SKM-1 treated with dmso at 0.1 percent for 144 hours (cell line): ENCODE results near the gene LHB.
A peak's percentile ranks its signal among the peaks of the same experiment; 100 is the strongest.

Experiments used
- DNase-seq: peaks from one replicate; lab custom pipeline; 2025; ENCODE audit not compliant: unreplicated experiment; lab: John Stamatoyannopoulos, UW

The LHB gene

GRCh38 chr19:49014123-49014869 is 2.6 kb downstream of the LHB start:
- DNase-seq: no peak

- DNase-seq: no peak
These were observed 5.7 kb downstream of the LHB start for GRCh38 chr19:49011194-49011593.

GRCh38 chr19:49010453-49010852 is 6.4 kb downstream of the LHB start:
- DNase-seq: no peak

- DNase-seq: no peak
These were observed 7.1 kb downstream of the LHB start for GRCh38 chr19:49009828-49010227.

GRCh38 chr19:49006905-49007304 is 10.0 kb downstream of the LHB start:
- no peak for DNase-seq

- no peak for DNase-seq
These were observed 11.8 kb downstream of the LHB start for GRCh38 chr19:49004964-49005614.

GRCh38 chr19:49004133-49004532 is 12.8 kb downstream of the LHB start:
- no peak for DNase-seq

GRCh38 chr19:48999481-49000325 is 17.2 kb downstream of the LHB start:
- no peak for DNase-seq

GRCh38 chr19:48997972-48998371 is 18.9 kb downstream of the LHB start:
- peak; percentile 38 for DNase-seq

- DNase-seq: no peak
These were observed 22.9 kb downstream of the LHB start for GRCh38 chr19:48994035-48994386.

GRCh38 chr19:48993175-48994034 is 23.5 kb downstream of the LHB start, which contains the start of the genes GYS1 and RUVBL2:
GYS1 (minus strand) TSS chr19:48993309; CDS start chr19:48993112, 197 bp downstream.
RUVBL2 (plus strand) TSS chr19:48993887; CDS start chr19:48993912, 25 bp downstream.
- DNase-seq: peak; percentile 95

- no peak for DNase-seq
These were observed 24.2 kb downstream of the LHB start for GRCh38 chr19:48992581-48993174.

GRCh38 chr19:48991873-48992580 is 24.9 kb downstream of the LHB start:
- DNase-seq: no peak

GRCh38 chr19:48991011-48991609 is 25.8 kb downstream of the LHB start:
- no peak for DNase-seq

GRCh38 chr19:48990400-48990799 is 26.5 kb downstream of the LHB start:
- no peak for DNase-seq

GRCh38 chr19:48989701-48990291 is 27.1 kb downstream of the LHB start:
- DNase-seq: no peak

- DNase-seq: no peak
These were observed 28.0 kb downstream of the LHB start for GRCh38 chr19:48988860-48989259.

- no peak for DNase-seq
These were observed 28.6 kb downstream of the LHB start for GRCh38 chr19:48988286-48988685.

GRCh38 chr19:48987323-48987722 is 29.6 kb downstream of the LHB start:
- no peak for DNase-seq
